HepG2 (cell line): Measurements from ENCODE around the gene ARHGEF1. TPM values are rescaled to one million over a fixed set of nuclear protein-coding genes. Genes with fewer than 3 reads are reported as not detected.

Experiments
- ATAC-seq: fragments of 200-7000 bp; cut with Tn5 transposase; 3 replicates; pipeline ENCODE4 v1.9.1; 2020; ENCODE audit warnings: mild to moderate bottlenecking, moderate library complexity
- BruUV-seq: library from RNA; stranded (reverse); fragments of 400-500 nt; replicated peaks from 2 replicates; lab custom pipeline; 2021; lab: Mats Ljungman, UMichigan
- CTCF ChIA-PET: fragments of 300-600 bp; formaldehyde crosslinking; extraction: SDS; loops from one replicate; lab custom pipeline; 2021; ENCODE audit warnings: low total read pairs, inconsistent platforms, low intra/inter-chr PET ratio; lab: Yijun Ruan, JAX
- POLR2A ChIA-PET: fragments of 350-600 bp; sonication (Branson Sonifier 250); formaldehyde crosslinking; loops from one replicate; lab custom pipeline; 2020; ENCODE audit warnings: antibody characterized with exemption, inconsistent platforms; lab: Yijun Ruan, JAX
- DNase-seq: peaks from one replicate; pipeline ENCODE4 v3.0.0-alpha.2; 2015; ENCODE audit warnings: low spot score
- FAIRE-seq: peaks from 3 replicates; lab custom pipeline; 2011; peaks lifted over from hg19 to GRCh38; lab: Jason Lieb, UNC
- H2AFZ ChIP-seq: one replicate; pipeline ENCODE4 v1.6.1; 2011; ENCODE audit warnings: low read length, inconsistent platforms
- H3K27ac ChIP-seq: fragments of 300-600 bp; 3 replicates; pipeline ENCODE4 v1.8.0; 2011; ENCODE audit warnings: mixed run types, mild to moderate bottlenecking, mixed read lengths, low read length, inconsistent platforms; ENCODE audit not compliant: insufficient read depth; ENCODE audit errors: extremely low read length
- H3K27me3 ChIP-seq, 2 experiments: fragments of 200-600 bp in 1 of 2; 2 replicates in 1 of 2; 3 replicates in 1 of 2; pipeline versions ENCODE4 v1.6.0 to v1.8.0; 2011; ENCODE audit warnings: low read length in 2 of 2, mild to moderate bottlenecking in 2 of 2, moderate library complexity in 2 of 2, inconsistent platforms in 1 of 2; ENCODE audit not compliant: insufficient read depth in 2 of 2, control insufficient read depth in 1 of 2
- H3K36me3 ChIP-seq, 2 experiments: fragments of 200-600 bp in 1 of 2; replicated peaks in 1 of 2; 2 replicates in 1 of 2; 3 replicates in 1 of 2; pipeline versions ENCODE4 v1.5.1 to v1.8.0; 2011; ENCODE audit warnings: low read length in 2 of 2, inconsistent platforms in 1 of 2; ENCODE audit not compliant: insufficient read depth in 2 of 2, control insufficient read depth in 1 of 2
- H3K4me1 ChIP-seq: 2 replicates; pipeline ENCODE4 v1.5.1; 2012; ENCODE audit warnings: low read length, inconsistent platforms; ENCODE audit not compliant: insufficient read depth
- H3K4me2 ChIP-seq: 2 replicates; pipeline ENCODE4 v1.6.0; 2011; ENCODE audit warnings: low read depth, low read length, inconsistent platforms
- H3K4me3 ChIP-seq, 3 experiments: fragments of 200-600 bp in 1 of 3; sonication (generic), shearing (Covaris generic) in 1 of 3; replicated peaks in 1 of 3; 2 replicates each; pipeline ENCODE4 v1.5.1; 2011 to 2016; ENCODE audit warnings: low read length in 3 of 3, inconsistent platforms in 2 of 3, low read depth in 2 of 3, mild to moderate bottlenecking in 2 of 3, control low read depth in 1 of 3, mixed read lengths in 1 of 3; ENCODE audit not compliant: insufficient read depth in 1 of 3
- H3K79me2 ChIP-seq: one replicate; pipeline ENCODE4 v1.6.1; 2011; ENCODE audit warnings: low read length, inconsistent platforms; ENCODE audit not compliant: insufficient read depth
- H3K9ac ChIP-seq: 2 replicates; pipeline ENCODE4 v1.6.0; 2011; ENCODE audit warnings: mild to moderate bottlenecking, low read depth, low read length, inconsistent platforms; ENCODE audit not compliant: insufficient read depth
- H3K9me3 ChIP-seq: 2 replicates; pipeline ENCODE4 v1.5.1; 2012; ENCODE audit warnings: mild to moderate bottlenecking, low read length
- H4K20me1 ChIP-seq: 2 replicates; pipeline ENCODE4 v1.6.0; 2011; ENCODE audit warnings: inconsistent platforms, mild to moderate bottlenecking, low read length, moderate library complexity; ENCODE audit not compliant: insufficient read depth
- CREB1 ChIP-seq, 2 experiments: fragments of 450-650 bp in 1 of 2; IDR thresholded peaks; 2 replicates each; pipeline ENCODE4 v1.6.1; 2016 to 2017; ENCODE audit warnings: control low read depth in 1 of 2, mild to moderate bottlenecking in 1 of 2, missing compliant biosample characterization in 1 of 2, missing genetic modification characterization in 1 of 2
- NR2F6 ChIP-seq, 2 experiments: IDR thresholded peaks; 2 replicates each; pipeline ENCODE4 v1.6.1; 2016; ENCODE audit warnings: antibody characterized with exemption in 1 of 2, mild to moderate bottlenecking in 1 of 2
- RBM22 ChIP-seq: fragments of 200-400 bp; formaldehyde crosslinking; optimal IDR thresholded peaks from 2 replicates; pipeline ENCODE3; 2017; ENCODE audit warnings: mild to moderate bottlenecking, low read length, moderate library complexity
- ZNF572 ChIP-seq: sonication (generic); formaldehyde crosslinking; IDR thresholded peaks from 2 replicates; pipeline ENCODE4 v1.5.1; 2020; ENCODE audit warnings: mild to moderate bottlenecking, missing genetic modification reagents
- WGBS: methylation state at CpG from one replicate; pipeline ENCODE4 v1.1.6; 2017; ENCODE audit warnings: low lambda C conversion rate; 5-methylcytosine and 5-hydroxymethylcytosine counted together
- in situ Hi-C: cut with HindIII; loops from 2 replicates; pipeline ENCODE4 v1.10.0; 2017; ENCODE audit warnings: low pct_unique_long_range_greater_than_20kb; ENCODE audit not compliant: extremely low pct_ligation_motif_present
- intact Hi-C: fragments of 100-400 bp; cut with micrococcal nuclease; formaldehyde crosslinking; loops from one replicate; pipeline ENCODE4 v1.10.0; 2022; ENCODE audit not compliant: unreplicated experiment
- polyA plus RNA-seq, 8 experiments: library from polyadenylated mRNA; depleted of rRNA in 3 of 8; stranded (reverse) in 7 of 8; unstranded in 1 of 8; fragments of >200 nt; fragmentation: Illumina TruSeq in 4 of 8; extraction: Trizol in 4 of 8; gene quantifications; 2 replicates each; pipeline versions ENCODE4 v1.2.1 to v1.2.3, GENCODE V29; 2011 to 2016; ENCODE audit warnings: low read depth in 4 of 8, missing spikeins in 1 of 8, mixed read lengths in 1 of 8; ENCODE audit not compliant: insufficient read depth in 1 of 8
- total RNA-seq, 5 experiments: library from RNA; depleted of rRNA; stranded (reverse); fragments of >200 nt; fragmentation: Illumina TruSeq; extraction: Trizol; gene quantifications; 2 replicates each; pipeline ENCODE4 v1.2.3, GENCODE V29; 2016; ENCODE audit warnings: low read depth in 1 of 5
- TF ChIP-seq, protein P1 (sequence below): sonication (generic); formaldehyde crosslinking; IDR thresholded peaks from 2 replicates; pipeline ENCODE4 v1.8.1; 2023; ENCODE audit warnings: mild to moderate bottlenecking, inconsistent platforms, moderate library complexity, missing genetic modification reagents, borderline replicate concordance
- TF ChIP-seq, protein P2 (sequence below): sonication (generic); formaldehyde crosslinking; IDR thresholded peaks from 2 replicates; pipeline ENCODE4 v1.4.0; 2020; ENCODE audit warnings: missing genetic modification reagents
- TF ChIP-seq, protein P3 (sequence below): sonication (generic); formaldehyde crosslinking; IDR thresholded peaks from 2 replicates; pipeline ENCODE4 v1.4.0; 2020; ENCODE audit warnings: mild to moderate bottlenecking, missing genetic modification reagents

ARHGEF1 gene
- total and polyA plus RNA-seq, 2 of the 13 experiments (the other 11 are each of a cell fraction or from before 2014, with no cell fraction given): 33.7 to 34.7 TPM

DNA sequence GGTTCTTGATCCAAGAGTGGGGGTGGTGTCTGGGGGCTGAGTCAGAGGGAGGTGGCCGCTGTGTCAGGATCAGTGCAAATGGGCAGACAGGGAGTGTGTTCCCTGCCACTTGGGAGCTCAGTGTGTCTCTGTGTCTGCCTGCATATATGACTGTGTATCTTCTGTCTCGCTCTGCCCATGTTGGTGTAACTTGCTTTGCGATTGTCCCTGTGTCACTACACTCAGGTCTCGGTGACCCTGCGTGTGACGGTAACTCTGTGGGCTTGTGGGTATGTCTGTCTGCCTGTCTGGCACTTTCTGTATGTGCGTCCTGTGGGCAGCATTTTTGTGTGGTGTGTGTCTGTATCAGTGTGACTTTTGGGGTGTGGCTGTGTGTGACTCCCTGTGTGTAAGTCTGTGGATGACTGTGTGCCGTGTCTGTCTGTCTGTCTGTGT, 53.4 kb downstream of the ARHGEF1 start:
- 67% methylated on average over 7 of the region's 8 CpGs for WGBS
- Histone ChIP-seq H3K27me3 (peaks cover 14 to 72% of the 10 kb centered on the region in 2 experiments; a peak in 4 of 5 replicates), H3K79me2 (no peaks in the 10 kb centered on the region), H4K20me1 (peaks cover 6% of the 10 kb centered on the region; the same call in 1 of the 2 replicates), H2AFZ (no peak overlapping the region), H3K4me1 (no peaks in the 10 kb centered on the region), H3K9ac (no peak overlapping the region), H3K9me3 (no peaks in the 10 kb centered on the region), H3K27ac (no peak overlapping the region), H3K36me3 (no peaks in the 10 kb centered on the region), H3K4me2 (no peak overlapping the region), H3K4me3 (no peak overlapping the region)
- ChIA-PET CTCF (no interaction called here), POLR2A (no interaction called here)
- in situ Hi-C loops: loop anchor here (10.0 kb wide), 1 partner anchor 52 kb away; the partner anchor contains the start of gene ARHGEF1
- FAIRE-seq: no peak
- DNase-seq: no peak
- no peak for ATAC-seq
- TF ChIP-seq, protein P1, sequence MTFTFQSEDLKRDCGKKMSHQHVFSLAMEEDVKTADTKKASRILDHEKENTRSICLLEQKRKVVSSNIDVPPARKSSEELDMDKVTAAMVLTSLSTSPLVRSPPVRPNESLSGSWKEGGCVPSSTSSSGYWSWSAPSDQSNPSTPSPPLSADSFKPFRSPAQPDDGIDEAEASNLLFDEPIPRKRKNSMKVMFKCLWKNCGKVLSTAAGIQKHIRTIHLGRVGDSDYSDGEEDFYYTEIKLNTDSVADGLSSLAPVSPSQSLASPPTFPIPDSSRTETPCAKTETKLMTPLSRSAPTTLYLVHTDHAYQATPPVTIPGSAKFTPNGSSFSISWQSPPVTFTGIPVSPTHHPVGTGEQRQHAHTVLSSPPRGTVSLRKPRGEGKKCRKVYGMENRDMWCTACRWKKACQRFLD: no peak
- TF ChIP-seq RBM22 (no peak), ZNF572 (CRISPR knock-in tag) (no peak), NR2F6 (IDR thresholded peaks at IDR 0.05) (no peak), NR2F6 (CRISPR knock-in tag; IDR thresholded peaks at IDR 0.05) (no peak), CREB1 (IDR thresholded peaks at IDR 0.05) (no peak), CREB1 (CRISPR knock-in tag; IDR thresholded peaks at IDR 0.05) (no peak)
- TF ChIP-seq, protein P2, sequence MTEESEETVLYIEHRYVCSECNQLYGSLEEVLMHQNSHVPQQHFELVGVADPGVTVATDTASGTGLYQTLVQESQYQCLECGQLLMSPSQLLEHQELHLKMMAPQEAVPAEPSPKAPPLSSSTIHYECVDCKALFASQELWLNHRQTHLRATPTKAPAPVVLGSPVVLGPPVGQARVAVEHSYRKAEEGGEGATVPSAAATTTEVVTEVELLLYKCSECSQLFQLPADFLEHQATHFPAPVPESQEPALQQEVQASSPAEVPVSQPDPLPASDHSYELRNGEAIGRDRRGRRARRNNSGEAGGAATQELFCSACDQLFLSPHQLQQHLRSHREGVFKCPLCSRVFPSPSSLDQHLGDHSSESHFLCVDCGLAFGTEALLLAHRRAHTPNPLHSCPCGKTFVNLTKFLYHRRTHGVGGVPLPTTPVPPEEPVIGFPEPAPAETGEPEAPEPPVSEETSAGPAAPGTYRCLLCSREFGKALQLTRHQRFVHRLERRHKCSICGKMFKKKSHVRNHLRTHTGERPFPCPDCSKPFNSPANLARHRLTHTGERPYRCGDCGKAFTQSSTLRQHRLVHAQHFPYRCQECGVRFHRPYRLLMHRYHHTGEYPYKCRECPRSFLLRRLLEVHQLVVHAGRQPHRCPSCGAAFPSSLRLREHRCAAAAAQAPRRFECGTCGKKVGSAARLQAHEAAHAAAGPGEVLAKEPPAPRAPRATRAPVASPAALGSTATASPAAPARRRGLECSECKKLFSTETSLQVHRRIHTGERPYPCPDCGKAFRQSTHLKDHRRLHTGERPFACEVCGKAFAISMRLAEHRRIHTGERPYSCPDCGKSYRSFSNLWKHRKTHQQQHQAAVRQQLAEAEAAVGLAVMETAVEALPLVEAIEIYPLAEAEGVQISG (CRISPR knock-in tag): no peak
- TF ChIP-seq, protein P3, sequence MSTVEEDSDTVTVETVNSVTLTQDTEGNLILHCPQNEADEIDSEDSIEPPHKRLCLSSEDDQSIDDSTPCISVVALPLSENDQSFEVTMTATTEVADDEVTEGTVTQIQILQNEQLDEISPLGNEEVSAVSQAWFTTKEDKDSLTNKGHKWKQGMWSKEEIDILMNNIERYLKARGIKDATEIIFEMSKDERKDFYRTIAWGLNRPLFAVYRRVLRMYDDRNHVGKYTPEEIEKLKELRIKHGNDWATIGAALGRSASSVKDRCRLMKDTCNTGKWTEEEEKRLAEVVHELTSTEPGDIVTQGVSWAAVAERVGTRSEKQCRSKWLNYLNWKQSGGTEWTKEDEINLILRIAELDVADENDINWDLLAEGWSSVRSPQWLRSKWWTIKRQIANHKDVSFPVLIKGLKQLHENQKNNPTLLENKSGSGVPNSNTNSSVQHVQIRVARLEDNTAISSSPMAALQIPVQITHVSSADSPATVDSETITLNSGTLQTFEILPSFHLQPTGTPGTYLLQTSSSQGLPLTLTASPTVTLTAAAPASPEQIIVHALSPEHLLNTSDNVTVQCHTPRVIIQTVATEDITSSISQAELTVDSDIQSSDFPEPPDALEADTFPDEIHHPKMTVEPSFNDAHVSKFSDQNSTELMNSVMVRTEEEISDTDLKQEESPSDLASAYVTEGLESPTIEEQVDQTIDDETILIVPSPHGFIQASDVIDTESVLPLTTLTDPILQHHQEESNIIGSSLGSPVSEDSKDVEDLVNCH (CRISPR knock-in tag): no peak
- intact Hi-C loops: no loop called here
- no TSS peak for BruUV-seq
